GM18868 (cell line): Measurements from ENCODE around the gene GJE1.

Source experiments
- ATAC-seq: cut with Tn5 transposase; IDR thresholded peaks from one replicate; pipeline ENCODE4 v1.9.1; 2021; ENCODE audit warnings: mild to moderate bottlenecking, moderate library complexity; ENCODE audit not compliant: unreplicated experiment

The GJE1 gene

GRCh38 chr6:142162780-142163179 lies 30.1 kb downstream of the GJE1 start:
- ATAC-seq = no peak

- ATAC-seq = no peak
These were observed 32.5 kb downstream of the GJE1 start for GRCh38 chr6:142165227-142165626.

- no peak for ATAC-seq
These were observed 34.3 kb downstream of the GJE1 start for GRCh38 chr6:142167071-142167470.

- ATAC-seq = no peak
These were observed 34.8 kb downstream of the GJE1 start for GRCh38 chr6:142167486-142167885.

GRCh38 chr6:142171351-142171750 lies 38.6 kb downstream of the GJE1 start:
- no peak for ATAC-seq

GRCh38 chr6:142172758-142173157 lies 40.0 kb downstream of the GJE1 start:
- no peak for ATAC-seq

- ATAC-seq = no peak
These were observed 41.3 kb downstream of the GJE1 start for GRCh38 chr6:142173980-142174379.

GRCh38 chr6:142174703-142175102 lies 42.0 kb downstream of the GJE1 start:
- ATAC-seq = no peak

GRCh38 chr6:142178129-142178528 lies 45.4 kb downstream of the GJE1 start:
- ATAC-seq = no peak

- ATAC-seq = no peak
These were observed 49.3 kb downstream of the GJE1 start for GRCh38 chr6:142182004-142182403.

GRCh38 chr6:142183351-142183750 lies 50.6 kb downstream of the GJE1 start:
- ATAC-seq = no peak

- no peak for ATAC-seq
These were observed 51.6 kb downstream of the GJE1 start for GRCh38 chr6:142184307-142184706.
